ENCODE data around the gene PCDHGB4. TPM values are rescaled to one million over a fixed set of nuclear protein-coding genes. Genes with fewer than 3 reads are reported as not detected.
"Not testable (repeated sequence)": the region's sequence is repeated elsewhere in the genome, so short reads cannot be mapped to it uniquely, and the experiment has no call there.

Gene PCDHGB4
- total and polyA plus RNA-seq, 2 of the 8 experiments (the other 6 are each of a cell fraction or from before 2014, with no cell fraction given), result 8.0 to 9.1 TPM

- TF ChIP-seq TCF12 (IDR thresholded peaks at IDR 0.05; ENCODE audit: low read depth, low read length) (no peak), EP300 (IDR thresholded peaks at IDR 0.05; ENCODE audit: borderline replicate concordance in 1 of 2, low read depth in 2 of 2, low read length in 2 of 2) (no peak), FOSL1 (IDR thresholded peaks at IDR 0.05; ENCODE audit: insufficient read depth, low read depth, low read length) (no peak), ASH2L (IDR thresholded peaks at IDR 0.05; ENCODE audit: low read length) (no peak)
These were observed 5.8 kb downstream of the PCDHGB4 start (continued) for GRCh38 chr5:141393267-141393666.

GRCh38 chr5:141394401-141395187 is 7.1 kb downstream of the PCDHGB4 start:
- H3K14ac ChIP-seq (ENCODE audit: insufficient read length); DNase-seq (ENCODE audit: low read depth in 1 of 2, low spot score in 2 of 2); H2BK15ac ChIP-seq (ENCODE audit: low read length); H3K56ac ChIP-seq (replicated peaks; ENCODE audit: insufficient read length, low read depth, low read length); H2BK12ac ChIP-seq (ENCODE audit: low read depth, low read length); H3K4me2 ChIP-seq (ENCODE audit: insufficient read depth in 1 of 2, low read depth in 2 of 2, low read length in 2 of 2); H3K4ac ChIP-seq (replicated peaks; ENCODE audit: insufficient read length, low read depth, low read length); H3K4me1 ChIP-seq (replicated peaks in 1 of 4; ENCODE audit: control insufficient read depth in 3 of 4, insufficient read depth in 4 of 4, low read length in 3 of 4); H4K8ac ChIP-seq (ENCODE audit: extremely low read depth, insufficient read depth, low read length); H3K79me2 ChIP-seq (ENCODE audit: control insufficient read depth in 1 of 2, insufficient read depth in 2 of 2, low read length in 2 of 2); POLR2A ChIA-PET (ENCODE audit: partially characterized antibody); FAIRE-seq; H3K79me1 ChIP-seq (ENCODE audit: low read depth, low read length); H3K27me3 ChIP-seq (replicated peaks in 1 of 4; ENCODE audit: control insufficient read depth in 3 of 4, extremely low read depth in 1 of 4, insufficient read depth in 3 of 4, low read length in 3 of 4); H3K9ac ChIP-seq (replicated peaks in 1 of 4; ENCODE audit: extremely low read depth in 1 of 4, low read depth in 3 of 4, low read length in 3 of 4); H2BK20ac ChIP-seq (ENCODE audit: low read length); H4K5ac ChIP-seq (ENCODE audit: insufficient read length, low read depth, low read length); H2AK5ac ChIP-seq (ENCODE audit: low read depth, low read length); H3K23me2 ChIP-seq (ENCODE audit: low read depth, low read length); H2AFZ ChIP-seq (ENCODE audit: low read length); H3K27ac ChIP-seq (ENCODE audit: low read depth, low read length); H3K23ac ChIP-seq (ENCODE audit: insufficient read length); H4K91ac ChIP-seq (replicated peaks; ENCODE audit: insufficient read length, low read length); H2BK5ac ChIP-seq (ENCODE audit: low read depth, low read length); H3K4me3 ChIP-seq (ENCODE audit: extremely low read depth in 1 of 4, insufficient read depth in 2 of 4, low read depth in 3 of 4, low read length in 4 of 4); H4K20me1 ChIP-seq (replicated peaks in 1 of 2; ENCODE audit: control insufficient read depth in 1 of 2, insufficient read depth in 2 of 2, low read length in 2 of 2); H2BK120ac ChIP-seq (replicated peaks; ENCODE audit: low read depth, low read length); H3K18ac ChIP-seq (ENCODE audit: extremely low read depth, low read length): not testable (repeated sequence)
- Histone ChIP-seq H3K9me3 (ENCODE audit: insufficient read depth in 2 of 2, low read depth in 1 of 2, low read length in 1 of 2) (peaks cover 55 to 61% of the 10 kb centered on the region in 2 experiments), H3K36me3 (ENCODE audit: control insufficient read depth in 2 of 4, insufficient read depth in 4 of 4, low read length in 3 of 4) (peaks cover 3 to 24% (median 11%) of the 10 kb centered on the region in 4 experiments; a peak in 7 of 8 replicates)
- CTCF ChIA-PET (ENCODE audit: partially characterized antibody), result interaction anchor here (0.6 to 8.7 kb wide), 11 partner anchors 8 to 203 kb away, joined by 3 to 68 read pairs (median 4); partner anchors contain the start of genes PCDHB10, PCDHB15, PCDHGB4 and PCDHGB6
- 97% methylated on average over 34 of the region's 53 CpGs; no CpG with 5 or more reads in 1 of the 2 experiments for WGBS, 2 experiments (ENCODE audit: extremely low coverage in 1 of 2, insufficient coverage in 1 of 2, insufficient read length in 1 of 2, insufficient replicate concordance in 2 of 2, low coverage in 1 of 2, low lambda C conversion rate in 2 of 2, missing lambda C conversion rate in 1 of 2)

Measured in H1 (cell line).